Stomach (tissue), 4 donors: ENCODE measurements around the gene WNK2.

Experiments used
- EP300 ChIP-seq: sonication (generic); formaldehyde crosslinking; IDR thresholded peaks from one replicate; pipeline ENCODE4 v1.6.1; 2017; ENCODE audit warnings: antibody characterized with exemption
- POLR2A ChIP-seq, 4 donors: fragments of 450-650 bp; IDR thresholded peaks; one replicate each; pipeline ENCODE4 v1.6.1; 2016; ENCODE audit warnings: antibody characterized with exemption in 4 of 4, control low read depth in 2 of 4, mild to moderate bottlenecking in 1 of 4, moderate library complexity in 1 of 4
- POLR2AphosphoS5 ChIP-seq, 3 donors: sonication (generic); formaldehyde crosslinking; IDR thresholded peaks; one replicate each; pipeline ENCODE4 v1.6.1; 2016; ENCODE audit warnings: antibody characterized with exemption in 3 of 3
- TF ChIP-seq, protein P1 (sequence below), 7 experiments: fragments of 450-650 bp in 4 of 7; fragments of 200-600 bp in 3 of 7; sonication (generic) in 3 of 7; IDR thresholded peaks; one replicate each; pipeline ENCODE4 v1.5.1; 2016 to 2019; ENCODE audit warnings: antibody characterized with exemption in 7 of 7, control low read depth in 2 of 7, mild to moderate bottlenecking in 1 of 7

DNA sequence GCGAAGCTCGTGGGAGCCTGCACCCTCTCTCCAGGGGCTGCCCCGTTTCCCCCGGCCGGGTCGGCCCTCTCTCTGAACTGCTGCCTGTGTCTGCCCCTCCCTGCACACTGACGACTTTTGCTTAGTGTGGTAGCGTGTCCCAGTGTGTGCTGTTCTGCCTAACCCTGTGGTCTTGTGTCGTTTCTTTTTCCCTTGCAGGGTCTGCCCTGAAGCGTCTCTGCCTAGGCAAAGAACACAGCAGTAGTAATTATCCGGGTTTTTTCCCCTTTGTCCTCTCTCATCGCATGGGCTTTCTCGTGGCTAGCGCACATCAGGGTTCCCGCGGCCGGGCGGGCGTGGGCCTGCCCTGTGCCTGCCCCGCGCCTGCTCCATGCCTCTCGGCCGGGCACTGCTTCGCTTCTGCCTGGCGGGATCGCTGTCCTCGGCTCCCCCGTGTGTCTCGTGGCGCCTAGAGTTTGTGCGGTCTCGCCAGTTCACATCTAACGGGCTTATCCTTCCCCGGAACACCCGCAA lies 122.7 kb downstream of the WNK2 start:
- TF ChIP-seq, protein P1, sequence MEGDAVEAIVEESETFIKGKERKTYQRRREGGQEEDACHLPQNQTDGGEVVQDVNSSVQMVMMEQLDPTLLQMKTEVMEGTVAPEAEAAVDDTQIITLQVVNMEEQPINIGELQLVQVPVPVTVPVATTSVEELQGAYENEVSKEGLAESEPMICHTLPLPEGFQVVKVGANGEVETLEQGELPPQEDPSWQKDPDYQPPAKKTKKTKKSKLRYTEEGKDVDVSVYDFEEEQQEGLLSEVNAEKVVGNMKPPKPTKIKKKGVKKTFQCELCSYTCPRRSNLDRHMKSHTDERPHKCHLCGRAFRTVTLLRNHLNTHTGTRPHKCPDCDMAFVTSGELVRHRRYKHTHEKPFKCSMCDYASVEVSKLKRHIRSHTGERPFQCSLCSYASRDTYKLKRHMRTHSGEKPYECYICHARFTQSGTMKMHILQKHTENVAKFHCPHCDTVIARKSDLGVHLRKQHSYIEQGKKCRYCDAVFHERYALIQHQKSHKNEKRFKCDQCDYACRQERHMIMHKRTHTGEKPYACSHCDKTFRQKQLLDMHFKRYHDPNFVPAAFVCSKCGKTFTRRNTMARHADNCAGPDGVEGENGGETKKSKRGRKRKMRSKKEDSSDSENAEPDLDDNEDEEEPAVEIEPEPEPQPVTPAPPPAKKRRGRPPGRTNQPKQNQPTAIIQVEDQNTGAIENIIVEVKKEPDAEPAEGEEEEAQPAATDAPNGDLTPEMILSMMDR (IDR thresholded peaks at IDR 0.05): no peak
- no peak for TF ChIP-seq POLR2A (IDR thresholded peaks at IDR 0.05)
- no peak for TF ChIP-seq POLR2AphosphoS5 (IDR thresholded peaks at IDR 0.05)
- TF ChIP-seq EP300: no peak
